ENCODE data around the gene HLA-DOA.

HLA-DOA gene

GRCh38 chr6:33008944-33009861 is at the start of gene HLA-DOA:
TSS of gene HLA-DOA (minus strand) at chr6:33009591.
- DNase-seq: peak; percentile 73

DNA sequence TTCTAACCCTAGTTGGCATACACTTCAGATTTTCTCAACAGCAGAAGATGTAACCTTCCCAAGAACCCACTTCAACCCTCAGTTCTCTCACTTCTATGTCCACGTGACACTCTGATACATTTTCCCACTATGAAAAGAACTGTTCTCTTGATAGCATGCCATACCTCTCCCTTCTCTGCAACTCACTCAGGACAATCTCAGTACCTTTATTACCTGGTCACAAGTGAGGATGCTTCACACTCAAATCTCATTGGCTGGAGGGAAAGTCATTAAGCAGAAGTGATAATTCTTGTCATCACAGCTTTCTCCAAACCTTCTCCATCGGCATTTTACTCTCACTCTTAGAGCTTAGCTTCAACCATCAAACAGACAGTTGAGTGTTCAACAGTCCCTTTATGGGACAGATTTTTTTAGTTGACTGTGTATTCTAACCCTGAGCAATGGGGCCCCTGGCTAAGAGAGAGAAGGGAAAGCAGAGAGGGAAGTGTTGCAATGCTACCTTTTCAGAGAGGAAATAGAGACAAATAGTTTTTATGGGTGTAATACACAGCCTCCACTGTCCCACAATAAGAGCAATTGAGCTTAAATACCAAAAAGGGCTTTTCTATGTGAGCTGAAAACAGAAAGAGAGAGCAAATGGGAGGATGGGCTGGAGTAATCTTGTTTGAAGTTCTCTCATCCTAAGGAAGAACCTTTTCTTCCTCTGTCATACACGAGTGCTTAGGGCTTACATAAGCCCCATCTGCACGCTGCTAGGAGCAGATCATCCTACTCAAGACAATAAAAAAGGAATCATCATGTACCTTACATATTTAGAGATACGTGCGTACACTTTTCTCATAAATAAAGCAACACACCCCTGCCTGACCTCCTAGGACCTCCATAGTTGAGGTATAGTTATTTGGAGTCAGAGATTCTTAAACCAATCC is 48.1 kb upstream of the HLA-DOA start:
- no peak for DNase-seq

DNA sequence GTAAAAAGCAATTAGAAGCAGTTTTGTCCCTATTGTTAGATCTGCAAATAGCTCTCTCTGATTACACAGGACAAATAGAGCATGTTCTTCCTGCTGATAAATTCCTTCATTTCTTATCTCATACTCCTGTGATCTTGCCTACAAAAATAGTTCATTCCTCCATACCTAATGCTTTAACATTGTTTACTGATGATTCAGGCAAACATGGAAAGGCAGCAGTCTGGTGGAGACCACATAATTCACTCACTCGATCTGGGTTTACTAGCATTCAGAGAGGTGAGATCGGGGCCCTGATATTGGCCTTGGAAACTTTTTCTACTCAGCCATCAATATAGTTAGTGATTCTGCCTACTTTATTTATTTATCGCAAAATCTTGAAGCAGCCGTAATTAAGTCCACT is 43.8 kb upstream of the HLA-DOA start:
- DNase-seq: no peak

- DNase-seq: no peak
These were observed 43.2 kb upstream of the HLA-DOA start for GRCh38 chr6:33052627-33053026.

- no peak for DNase-seq
These were observed 40.8 kb upstream of the HLA-DOA start for GRCh38 chr6:33050014-33050810.

- DNase-seq: no peak
These were observed 40.1 kb upstream of the HLA-DOA start for GRCh38 chr6:33049323-33050013.

- no peak for DNase-seq
These were observed 30.8 kb upstream of the HLA-DOA start for GRCh38 chr6:33040157-33040556.

DNA sequence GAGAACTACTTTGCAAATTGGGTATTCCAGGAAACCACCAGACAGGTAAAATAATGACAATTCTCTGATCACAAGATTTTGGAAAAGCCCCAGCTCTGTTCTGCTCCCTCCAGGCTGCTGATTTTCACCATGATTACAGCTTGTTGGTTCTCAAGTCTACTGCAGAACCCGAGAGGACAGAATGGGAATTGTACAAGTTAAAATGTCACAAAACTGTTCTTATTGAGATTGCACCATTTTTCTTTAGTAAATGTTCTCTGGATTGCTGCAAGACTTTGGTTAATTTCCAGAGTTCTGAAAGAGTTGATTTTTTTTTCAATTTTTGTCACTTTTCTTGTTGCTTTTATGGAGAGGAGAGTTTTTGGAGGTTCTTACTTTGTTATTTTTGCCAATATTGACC is 27.1 kb upstream of the HLA-DOA start:
- DNase-seq: no peak

- DNase-seq: no peak
These were observed 25.2 kb upstream of the HLA-DOA start for GRCh38 chr6:33034554-33034953.

GRCh38 chr6:33030245-33030644 is 20.9 kb upstream of the HLA-DOA start:
- DNase-seq: no peak

- DNase-seq: no peak
These were observed 20.2 kb upstream of the HLA-DOA start for GRCh38 chr6:33029328-33030184.

GRCh38 chr6:33028220-33028849 is 18.9 kb upstream of the HLA-DOA start:
- no peak for DNase-seq

DNA sequence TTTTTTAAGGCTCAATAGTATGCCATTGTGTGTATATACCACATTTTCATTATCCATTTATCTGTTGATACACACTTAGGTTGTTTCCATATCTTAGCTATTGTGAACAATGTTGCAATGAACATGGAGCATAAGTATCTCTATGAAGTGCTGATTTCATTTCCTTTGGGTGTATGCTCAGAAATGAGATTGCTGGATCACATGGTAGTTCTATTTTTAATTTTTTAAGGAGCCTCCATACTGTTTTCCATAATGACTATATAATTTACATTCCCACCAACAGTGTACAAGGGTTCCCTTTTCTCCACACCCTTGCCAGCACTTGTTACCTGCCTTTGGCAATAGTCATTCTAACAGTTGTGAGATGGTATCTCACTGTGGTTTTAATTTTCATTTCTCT is 15.1 kb upstream of the HLA-DOA start:
- no peak for DNase-seq

DNA sequence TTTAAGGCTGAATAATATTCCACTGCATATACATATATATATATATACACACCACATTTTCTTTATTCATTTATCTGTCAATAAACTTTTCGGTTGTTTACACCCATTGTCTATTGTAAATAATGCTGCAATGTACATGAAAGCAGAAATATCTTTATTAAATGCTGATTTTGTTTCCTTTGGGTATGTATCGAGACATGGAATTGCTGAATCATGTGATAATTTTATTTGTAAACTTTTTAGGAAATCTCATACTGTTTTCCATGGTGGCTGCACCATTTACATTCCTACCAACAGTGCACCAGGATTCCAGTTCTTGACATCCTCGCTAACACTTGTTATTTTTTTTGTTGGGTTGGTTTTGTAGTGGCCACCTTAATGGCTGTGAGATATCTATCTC is 14.1 kb upstream of the HLA-DOA start:
- no peak for DNase-seq

- no peak for DNase-seq
These were observed 12.5 kb upstream of the HLA-DOA start for GRCh38 chr6:33021917-33022316.

GRCh38 chr6:33019372-33019771 is 10.0 kb upstream of the HLA-DOA start:
- DNase-seq: no peak

- no peak for DNase-seq
These were observed 9.5 kb upstream of the HLA-DOA start for GRCh38 chr6:33018904-33019303.

DNA sequence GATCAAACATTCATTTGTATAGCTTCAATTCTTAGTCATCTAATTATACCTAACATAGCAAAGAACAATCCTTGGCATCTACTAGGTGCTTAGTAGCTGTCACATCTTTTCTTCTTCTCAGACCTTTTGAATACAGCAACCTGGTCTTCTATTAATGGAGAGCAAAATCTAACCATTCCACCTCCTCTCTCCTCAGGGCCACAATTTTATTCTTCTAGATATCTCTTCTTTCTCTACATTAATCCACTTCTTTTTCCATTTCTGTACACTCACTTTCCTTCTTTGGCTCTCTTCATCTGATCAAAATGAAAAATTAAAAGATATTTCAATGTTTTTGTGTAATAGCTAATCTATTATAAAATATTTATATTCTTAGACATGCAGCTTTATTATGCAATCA is 9.0 kb upstream of the HLA-DOA start:
- no peak for DNase-seq

DNA sequence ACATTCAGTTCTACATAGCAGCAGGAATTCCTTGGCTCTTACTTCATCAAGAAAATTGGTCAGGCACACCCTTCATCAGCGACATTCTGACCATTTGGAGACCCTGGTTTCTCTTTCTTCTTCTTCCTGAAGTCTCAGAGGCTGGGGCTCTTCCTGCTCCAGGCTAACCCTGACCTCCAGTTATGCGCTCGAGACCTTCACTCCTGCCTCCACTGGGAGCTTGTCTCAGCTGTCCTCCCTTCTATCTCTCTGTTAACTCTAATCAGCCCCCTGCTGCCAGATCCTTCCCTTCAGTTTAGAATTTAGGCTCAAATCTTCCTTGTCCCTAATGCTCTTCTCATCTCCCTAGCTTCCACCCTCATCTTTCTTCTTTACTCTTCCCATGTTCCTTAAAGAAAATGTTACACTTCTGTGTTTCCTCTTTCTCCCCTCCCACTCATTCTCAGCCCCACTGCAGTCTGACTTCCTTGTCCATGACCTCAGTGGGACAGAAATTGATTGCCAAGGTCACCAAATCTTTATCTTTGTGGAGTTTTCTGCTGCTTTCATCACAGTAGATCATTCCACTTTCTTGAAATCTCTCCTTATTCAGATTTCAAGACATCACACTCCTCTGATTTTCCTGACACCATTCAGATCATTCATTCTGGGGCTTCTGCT is 8.4 kb upstream of the HLA-DOA start:
- no peak for DNase-seq

DNA sequence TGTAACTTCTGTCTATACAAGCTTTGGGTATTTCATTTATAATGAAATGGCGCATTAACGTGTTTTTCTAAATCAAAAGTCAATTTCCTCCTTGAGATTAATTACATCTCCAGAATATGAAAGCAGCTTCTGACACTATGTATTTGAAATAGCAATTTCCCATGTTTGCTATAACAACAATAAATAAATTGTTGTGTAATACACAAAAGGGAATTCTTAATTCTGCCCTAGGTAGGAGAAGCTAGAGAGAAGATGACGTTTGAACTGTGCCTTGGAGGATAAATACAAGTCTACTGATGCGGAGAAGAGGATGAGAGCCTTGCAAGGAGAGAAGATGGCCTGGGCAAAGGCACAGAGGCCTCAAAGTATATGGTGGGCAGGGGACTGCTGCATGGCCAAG is 7.6 kb upstream of the HLA-DOA start:
- DNase-seq: no peak

Data from islet precursor cell (in vitro differentiated cells).